MM.1S (cell line): ENCODE results near the gene PNPLA6.
A peak's percentile ranks its signal among the peaks of the same experiment; 100 is the strongest.

ENCODE experiments used
- DNase-seq: peaks from one replicate; pipeline ENCODE4 v3.0.0-alpha.2; 2015
- H2AFZ ChIP-seq: fragments of 300-600 bp; sonication (generic); 2 replicates; pipeline ENCODE4 v1.6.0; 2016; ENCODE audit warnings: antibody characterized with exemption, low read length
- H3F3A ChIP-seq: fragments of 300-600 bp; sonication (generic); 2 replicates; pipeline ENCODE4 v1.6.1; 2016; ENCODE audit warnings: mild to moderate bottlenecking, antibody characterized with exemption, low read length, moderate library complexity, mixed read lengths; ENCODE audit not compliant: insufficient read depth
- H3K27ac ChIP-seq: fragments of 300-600 bp; sonication (generic); 2 replicates; pipeline ENCODE4 v1.5.1; 2016; ENCODE audit warnings: mild to moderate bottlenecking, low read length
- H3K27me3 ChIP-seq: fragments of 300-600 bp; sonication (generic); replicated peaks from 2 replicates; pipeline ENCODE4 v1.6.0; 2016; ENCODE audit warnings: low read length; ENCODE audit not compliant: insufficient read depth
- H3K36me3 ChIP-seq: fragments of 300-600 bp; sonication (generic); replicated peaks from 2 replicates; pipeline ENCODE4 v1.6.1; 2016; ENCODE audit warnings: mild to moderate bottlenecking, low read length, mixed read lengths; ENCODE audit not compliant: insufficient read depth
- H3K4me1 ChIP-seq: fragments of 300-600 bp; sonication (generic); 2 replicates; pipeline ENCODE4 v1.6.1; 2016; ENCODE audit warnings: low read length, mixed read lengths
- H3K4me2 ChIP-seq: fragments of 300-600 bp; sonication (generic); 2 replicates; pipeline ENCODE4 v1.6.0; 2016; ENCODE audit warnings: low read depth, low read length
- H3K4me3 ChIP-seq: fragments of 300-600 bp; sonication (generic); 2 replicates; pipeline ENCODE4 v1.5.1; 2016; ENCODE audit warnings: low read length, mixed read lengths
- H3K79me2 ChIP-seq: fragments of 300-600 bp; sonication (generic); 2 replicates; pipeline ENCODE4 v1.6.1; 2016; ENCODE audit warnings: mixed run types, low read length, mixed read lengths
- H3K9ac ChIP-seq: fragments of 300-600 bp; sonication (generic); 2 replicates; pipeline ENCODE4 v1.6.1; 2016; ENCODE audit warnings: low read length, mixed read lengths
- H3K9me2 ChIP-seq: fragments of 300-600 bp; sonication (generic); replicated peaks from 2 replicates; pipeline ENCODE4 v1.6.1; 2016; ENCODE audit warnings: mild to moderate bottlenecking, low read length, mixed read lengths; ENCODE audit not compliant: insufficient read depth
- H3K9me3 ChIP-seq: fragments of 300-600 bp; sonication (generic); replicated peaks from 2 replicates; pipeline ENCODE4 v1.6.1; 2016; ENCODE audit warnings: mild to moderate bottlenecking, low read length, mixed read lengths; ENCODE audit not compliant: insufficient read depth
- H4K20me1 ChIP-seq: fragments of 300-600 bp; sonication (generic); 2 replicates; pipeline ENCODE4 v1.6.1; 2016; ENCODE audit warnings: mild to moderate bottlenecking, low read length, moderate library complexity, mixed read lengths; ENCODE audit not compliant: insufficient read depth
- EZH2 ChIP-seq: fragments of 300-600 bp; sonication (generic); optimal IDR thresholded peaks from 2 replicates; pipeline ENCODE3; 2017; ENCODE audit warnings: low read depth, mild to moderate bottlenecking, antibody characterized with exemption, low read length, mixed read lengths
- EZH2phosphoT487 ChIP-seq: fragments of 300-600 bp; sonication (generic); IDR thresholded peaks from 2 replicates; pipeline ENCODE4 v1.6.1; 2018; ENCODE audit warnings: antibody characterized with exemption, low read length
- TF ChIP-seq, protein P1 (sequence below): fragments of 300-600 bp; sonication (generic); IDR thresholded peaks from 2 replicates; pipeline ENCODE4 v1.5.1; 2016; ENCODE audit warnings: antibody characterized with exemption, low read length, mixed read lengths

PNPLA6 gene

DNA sequence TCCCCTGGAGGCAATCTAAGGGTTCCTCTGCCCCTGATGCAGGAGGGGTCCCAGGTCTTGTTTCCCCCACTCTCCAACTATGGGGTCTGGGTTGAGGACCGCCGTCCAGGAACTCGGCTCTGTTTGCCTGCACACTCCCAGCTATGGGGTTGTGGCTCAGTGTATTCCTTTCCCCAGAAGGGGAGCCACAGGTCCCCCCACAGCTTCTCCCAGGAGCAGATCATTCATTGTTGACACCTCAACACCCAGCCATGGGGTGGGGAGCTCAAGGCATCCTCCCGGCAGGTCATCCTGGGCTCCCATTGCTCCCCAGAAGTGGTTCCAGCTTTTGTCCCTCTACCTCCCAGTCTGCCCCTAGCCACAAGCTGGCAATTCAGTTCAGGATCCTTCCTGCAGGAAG lies 18.6 kb upstream of the PNPLA6 start:
- Histone ChIP-seq H3K4me1 (peaks cover 3% of the 10 kb centered on the region; the same call in 1 of the 2 replicates), H4K20me1 (no peaks in the 10 kb centered on the region), H3K9me2 (no peaks in the 10 kb centered on the region), H3K27me3 (peaks cover 48% of the 10 kb centered on the region), H3K9me3 (no peaks in the 10 kb centered on the region), H3K36me3 (no peaks in the 10 kb centered on the region), H3K27ac (no peak overlapping the region), H3K79me2 (no peaks in the 10 kb centered on the region), H3K4me3 (peak overlapping the region; percentile 55; the same call in 1 of the 2 replicates), H2AFZ (no peak overlapping the region), H3F3A (no peaks in the 10 kb centered on the region), H3K4me2 (peak overlapping the region; percentile 53; the same call in 1 of the 2 replicates), H3K9ac (peak overlapping the region; percentile 46; the same call in 1 of the 2 replicates)
- no peak for DNase-seq
- no peak for TF ChIP-seq EZH2
- no peak for TF ChIP-seq EZH2phosphoT487
- TF ChIP-seq, protein P1, sequence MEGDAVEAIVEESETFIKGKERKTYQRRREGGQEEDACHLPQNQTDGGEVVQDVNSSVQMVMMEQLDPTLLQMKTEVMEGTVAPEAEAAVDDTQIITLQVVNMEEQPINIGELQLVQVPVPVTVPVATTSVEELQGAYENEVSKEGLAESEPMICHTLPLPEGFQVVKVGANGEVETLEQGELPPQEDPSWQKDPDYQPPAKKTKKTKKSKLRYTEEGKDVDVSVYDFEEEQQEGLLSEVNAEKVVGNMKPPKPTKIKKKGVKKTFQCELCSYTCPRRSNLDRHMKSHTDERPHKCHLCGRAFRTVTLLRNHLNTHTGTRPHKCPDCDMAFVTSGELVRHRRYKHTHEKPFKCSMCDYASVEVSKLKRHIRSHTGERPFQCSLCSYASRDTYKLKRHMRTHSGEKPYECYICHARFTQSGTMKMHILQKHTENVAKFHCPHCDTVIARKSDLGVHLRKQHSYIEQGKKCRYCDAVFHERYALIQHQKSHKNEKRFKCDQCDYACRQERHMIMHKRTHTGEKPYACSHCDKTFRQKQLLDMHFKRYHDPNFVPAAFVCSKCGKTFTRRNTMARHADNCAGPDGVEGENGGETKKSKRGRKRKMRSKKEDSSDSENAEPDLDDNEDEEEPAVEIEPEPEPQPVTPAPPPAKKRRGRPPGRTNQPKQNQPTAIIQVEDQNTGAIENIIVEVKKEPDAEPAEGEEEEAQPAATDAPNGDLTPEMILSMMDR, result no peak

DNA sequence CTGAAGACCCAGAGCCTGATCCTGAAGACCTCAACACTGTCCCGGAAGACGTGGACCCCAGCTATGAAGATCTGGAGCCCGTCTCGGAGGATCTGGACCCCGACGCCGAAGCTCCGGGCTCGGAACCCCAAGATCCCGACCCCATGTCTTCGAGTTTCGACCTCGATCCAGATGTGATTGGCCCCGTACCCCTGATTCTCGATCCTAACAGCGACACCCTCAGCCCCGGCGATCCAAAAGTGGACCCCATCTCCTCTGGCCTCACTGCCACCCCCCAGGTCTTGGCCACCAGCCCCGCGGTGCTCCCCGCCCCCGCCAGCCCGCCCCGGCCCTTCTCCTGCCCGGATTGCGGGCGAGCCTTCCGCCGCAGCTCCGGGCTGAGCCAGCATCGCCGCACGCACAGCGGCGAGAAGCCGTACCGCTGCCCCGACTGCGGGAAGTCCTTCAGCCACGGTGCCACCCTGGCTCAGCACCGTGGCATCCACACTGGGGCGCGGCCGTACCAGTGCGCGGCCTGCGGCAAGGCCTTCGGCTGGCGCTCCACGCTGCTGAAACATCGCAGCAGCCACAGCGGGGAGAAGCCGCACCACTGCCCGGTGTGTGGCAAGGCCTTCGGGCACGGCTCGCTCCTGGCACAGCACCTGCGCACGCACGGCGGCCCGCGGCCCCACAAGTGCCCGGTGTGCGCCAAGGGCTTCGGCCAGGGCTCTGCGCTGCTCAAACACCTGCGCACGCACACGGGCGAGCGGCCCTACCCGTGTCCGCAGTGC lies 16.0 kb upstream of the PNPLA6 start:
- Histone ChIP-seq H3F3A (no peaks in the 10 kb centered on the region), H3K79me2 (peaks cover 8% of the 10 kb centered on the region), H3K4me1 (peaks cover 9% of the 10 kb centered on the region; the same call in 1 of the 2 replicates), H4K20me1 (no peaks in the 10 kb centered on the region), H3K9ac (no peak overlapping the region), H3K9me3 (no peaks in the 10 kb centered on the region), H3K9me2 (no peaks in the 10 kb centered on the region), H3K4me2 (no peak overlapping the region), H2AFZ (no peak overlapping the region), H3K36me3 (no peaks in the 10 kb centered on the region), H3K27me3 (peaks cover 24% of the 10 kb centered on the region), H3K27ac (no peak overlapping the region), H3K4me3 (no peak overlapping the region)
- no peak for DNase-seq
- TF ChIP-seq, protein P1, result no peak
- TF ChIP-seq EZH2 (no peak), EZH2phosphoT487 (no peak)

DNA sequence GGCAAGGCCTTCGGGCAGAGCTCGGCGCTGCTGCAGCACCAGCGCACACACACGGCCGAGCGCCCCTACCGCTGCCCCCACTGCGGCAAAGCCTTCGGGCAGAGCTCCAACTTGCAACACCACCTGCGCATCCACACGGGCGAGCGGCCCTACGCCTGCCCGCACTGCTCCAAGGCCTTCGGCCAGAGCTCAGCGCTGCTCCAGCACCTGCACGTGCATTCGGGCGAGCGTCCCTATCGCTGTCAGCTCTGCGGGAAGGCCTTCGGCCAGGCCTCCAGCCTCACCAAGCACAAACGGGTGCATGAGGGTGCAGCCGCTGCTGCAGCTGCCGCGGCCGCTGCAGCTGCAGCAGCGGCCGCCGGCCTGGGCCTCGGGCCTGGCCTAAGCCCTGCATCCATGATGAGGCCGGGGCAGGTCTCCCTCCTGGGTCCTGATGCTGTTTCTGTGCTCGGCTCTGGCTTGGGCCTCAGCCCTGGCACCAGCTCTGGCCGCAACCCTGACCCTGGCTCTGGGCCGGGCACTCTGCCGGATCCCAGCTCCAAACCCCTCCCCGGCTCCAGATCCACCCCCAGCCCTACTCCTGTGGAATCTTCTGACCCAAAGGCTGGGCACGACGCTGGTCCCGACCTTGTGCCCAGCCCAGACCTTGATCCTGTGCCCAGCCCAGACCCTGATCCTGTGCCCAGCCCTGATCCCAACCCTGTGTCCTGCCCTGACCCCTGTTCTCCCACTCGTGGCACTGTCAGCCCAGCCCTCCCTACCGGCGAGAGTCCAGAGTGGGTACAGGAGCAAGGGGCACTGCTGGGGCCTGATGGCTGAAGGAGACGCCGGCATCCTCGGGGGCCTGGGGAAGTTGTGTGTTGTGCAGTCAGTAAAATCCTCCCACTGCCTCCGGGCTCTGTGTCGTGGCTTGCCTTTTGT lies 15.1 kb upstream of the PNPLA6 start:
- no peak overlapping the region for H3K9ac ChIP-seq
- no peak overlapping the region for H3K4me3 ChIP-seq
- TF ChIP-seq EZH2, result no peak
- TF ChIP-seq, protein P1, result no peak
- TF ChIP-seq EZH2phosphoT487, result no peak

More for the DNA sequence above, 15.1 kb upstream of the PNPLA6 start:
- Histone ChIP-seq H3K27me3 (peaks cover 16% of the 10 kb centered on the region), H3K9me2 (no peaks in the 10 kb centered on the region), H3K79me2 (peaks cover 8% of the 10 kb centered on the region), H3F3A (no peaks in the 10 kb centered on the region), H3K27ac (no peak overlapping the region), H3K4me1 (peaks cover 9% of the 10 kb centered on the region; the same call in 1 of the 2 replicates), H3K9me3 (no peaks in the 10 kb centered on the region), H3K4me2 (no peak overlapping the region), H2AFZ (no peak overlapping the region), H4K20me1 (no peaks in the 10 kb centered on the region), H3K36me3 (no peaks in the 10 kb centered on the region)
- no peak for DNase-seq
